Fibroblast of skin of abdomen (primary cell): Measurements from ENCODE around the gene NHEJ1.

Experiments
- DNase-seq: peaks from one replicate; pipeline ENCODE4 v3.0.0-alpha.2; 2013

NHEJ1 gene

GRCh38 chr2:219027511-219028055 is 133.0 kb downstream of the NHEJ1 start:
- DNase-seq, result no peak

- no peak for DNase-seq
Observed at GRCh38 chr2:219026946-219027345, 133.7 kb downstream of the NHEJ1 start.

GRCh38 chr2:219025637-219026585 is 134.7 kb downstream of the NHEJ1 start:
- no peak for DNase-seq
